K562 (cell line): Measurements from ENCODE around the gene UFSP1. TPM values are rescaled to one million over a fixed set of nuclear protein-coding genes. Genes with fewer than 3 reads are reported as not detected.
A peak's percentile ranks its signal among the peaks of the same experiment; 100 is the strongest.

Experiments
- FOXJ2 ChIP-seq: fragments of 200-800 bp; sonication (Bioruptor generic); IDR thresholded peaks from 2 replicates; pipeline ENCODE4 v1.6.1; 2016; ENCODE audit warnings: missing genetic modification characterization, missing compliant biosample characterization
- GABPB1 ChIP-seq: sonication (generic); formaldehyde crosslinking; IDR thresholded peaks from 2 replicates; pipeline ENCODE4 v1.8.0; 2022; ENCODE audit warnings: mild to moderate bottlenecking, missing genetic modification reagents
- KAT7 ChIP-seq: sonication (generic); formaldehyde crosslinking; IDR thresholded peaks from 2 replicates; pipeline ENCODE4 v1.8.0; 2022; ENCODE audit warnings: missing genetic modification reagents, mild to moderate bottlenecking, borderline replicate concordance
- RBM15 ChIP-seq: fragments of 200-400 bp; formaldehyde crosslinking; IDR thresholded peaks from 2 replicates; pipeline ENCODE4 v1.6.1; 2018; ENCODE audit warnings: mild to moderate bottlenecking, low read length, moderate library complexity; ENCODE audit not compliant: insufficient read depth
- THAP12 ChIP-seq: fragments of 250-450 bp; sonication (Bioruptor Pico); IDR thresholded peaks from 2 replicates; pipeline ENCODE4 v1.9.0; 2021; ENCODE audit warnings: mild to moderate bottlenecking, inconsistent platforms
- ZBTB1 ChIP-seq: sonication (generic); formaldehyde crosslinking; IDR thresholded peaks from 2 replicates; pipeline ENCODE4 v1.8.1; 2023; ENCODE audit warnings: missing genetic modification reagents, low read depth, mild to moderate bottlenecking, borderline replicate concordance
- ZBTB17 ChIP-seq: fragments of 450-650 bp; formaldehyde crosslinking; IDR thresholded peaks from 2 replicates; pipeline ENCODE4 v1.4.0; 2020; ENCODE audit warnings: mild to moderate bottlenecking
- ZBTB7A ChIP-seq: IDR thresholded peaks from 2 replicates; pipeline ENCODE4 v1.6.1; 2011; ENCODE audit warnings: low read depth, mild to moderate bottlenecking, low read length, moderate library complexity, borderline replicate concordance; ENCODE audit not compliant: control insufficient read depth
- ZBTB9 ChIP-seq: fragments of 450-650 bp; formaldehyde crosslinking; IDR thresholded peaks from 2 replicates; pipeline ENCODE4 v1.4.0; 2020; ENCODE audit warnings: mild to moderate bottlenecking, moderate library complexity
- ZNF644 ChIP-seq: fragments of 200-800 bp; sonication (Bioruptor generic); IDR thresholded peaks from 2 replicates; pipeline ENCODE4 v1.6.1; 2016; ENCODE audit warnings: low read depth, missing genetic modification characterization, missing compliant biosample characterization
- ZNF77 ChIP-seq: fragments of 250-450 bp; sonication (Bioruptor Pico); IDR thresholded peaks from 2 replicates; pipeline ENCODE4 v1.5.0; 2020
- polyA plus RNA-seq, 8 experiments: library from polyadenylated mRNA; depleted of rRNA in 4 of 8; stranded (reverse) in 5 of 8; unstranded in 3 of 8; fragments of >200 nt; fragmentation: Nextera tagmentation in 2 of 8; fragmentation: Illumina TruSeq in 1 of 8; extraction: Ambion mirVana in 2 of 8; extraction: Trizol in 1 of 8; gene quantifications; 2 replicates each; pipeline versions ENCODE4 v1.2.1 to v1.2.3, GENCODE V29; 2011 to 2014; ENCODE audit warnings: inconsistent platforms in 1 of 8, missing spikeins in 1 of 8
- total RNA-seq, 7 experiments: library from RNA; depleted of rRNA in 6 of 7; stranded (reverse); fragments of >200 nt in 6 of 7; fragmentation: Illumina TruSeq in 2 of 7; extraction: Trizol in 2 of 7; gene quantifications; 2 replicates each; pipeline versions ENCODE4 v1.2.1 to v1.2.3, GENCODE V29; 2011 to 2021; ENCODE audit warnings: low replicate concordance in 1 of 7
- TF ChIP-seq, protein P1 (sequence below): fragments of 450-650 bp; formaldehyde crosslinking; IDR thresholded peaks from 2 replicates; pipeline ENCODE4 v1.4.0; 2022; ENCODE audit warnings: missing genetic modification characterization

The UFSP1 gene
- total and polyA plus RNA-seq, 9 of the 15 experiments (the other 6 are each of a cell fraction or from before 2014, with no cell fraction given) = 0.50 to 18.8 (median 2.1) TPM

DNA sequence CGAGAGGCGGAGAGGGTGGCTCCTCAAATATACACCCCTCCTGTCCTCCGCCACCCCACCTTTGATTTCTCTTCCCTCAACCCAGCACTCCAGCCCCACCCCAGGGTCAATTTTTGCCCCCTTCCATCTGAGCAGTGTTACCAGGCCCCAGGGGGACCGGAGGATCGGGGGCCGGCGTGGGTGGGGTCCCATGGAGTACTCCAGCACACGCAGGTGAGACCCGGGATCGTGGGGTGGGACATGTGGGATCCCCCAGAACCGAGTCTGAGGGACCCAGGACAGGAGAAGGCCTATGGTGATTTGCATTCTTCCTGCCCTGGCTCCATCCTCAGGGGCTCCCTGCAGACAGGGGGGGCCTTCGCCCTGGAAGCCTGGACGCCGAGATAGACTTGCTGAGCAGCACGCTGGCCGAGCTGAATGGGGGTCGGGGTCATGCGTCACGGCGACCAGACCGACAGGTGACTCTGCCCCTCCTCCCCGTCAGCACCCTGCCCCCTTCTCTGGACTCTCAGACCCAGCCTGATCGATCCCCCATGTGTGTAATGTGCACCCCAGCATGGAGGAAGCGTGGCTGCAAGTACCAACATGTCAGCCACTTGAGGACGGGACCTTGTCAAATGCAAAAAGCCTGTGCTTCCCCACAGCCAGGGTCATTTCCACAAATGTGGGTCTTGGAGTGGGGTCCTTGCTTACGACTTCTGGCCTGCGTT, 21.6 kb downstream of the UFSP1 start (continued):
- TF ChIP-seq FOXJ2 (tag) (no peak), ZBTB1 (0 out of 2 replicates have a peak, but pooled peaks have one; percentile 62), ZNF77 (CRISPR knock-in tag) (no peak), ZBTB17 (peak; percentile 73; the same call in 1 of the 2 replicates), ZBTB9 (CRISPR knock-in tag) (peak; percentile 61; the same call in 1 of the 2 replicates), KAT7 (0 out of 2 replicates have a peak, but pooled peaks have one; percentile 55), GABPB1 (peak; percentile 63; the same call in 1 of the 2 replicates), ZNF644 (tag) (no peak), ZBTB7A (peak; percentile 59; the same call in 1 of the 2 replicates), RBM15 (no peak), THAP12 (CRISPR knock-in tag) (peak; percentile 46; the same call in 1 of the 2 replicates)
- TF ChIP-seq, protein P1, sequence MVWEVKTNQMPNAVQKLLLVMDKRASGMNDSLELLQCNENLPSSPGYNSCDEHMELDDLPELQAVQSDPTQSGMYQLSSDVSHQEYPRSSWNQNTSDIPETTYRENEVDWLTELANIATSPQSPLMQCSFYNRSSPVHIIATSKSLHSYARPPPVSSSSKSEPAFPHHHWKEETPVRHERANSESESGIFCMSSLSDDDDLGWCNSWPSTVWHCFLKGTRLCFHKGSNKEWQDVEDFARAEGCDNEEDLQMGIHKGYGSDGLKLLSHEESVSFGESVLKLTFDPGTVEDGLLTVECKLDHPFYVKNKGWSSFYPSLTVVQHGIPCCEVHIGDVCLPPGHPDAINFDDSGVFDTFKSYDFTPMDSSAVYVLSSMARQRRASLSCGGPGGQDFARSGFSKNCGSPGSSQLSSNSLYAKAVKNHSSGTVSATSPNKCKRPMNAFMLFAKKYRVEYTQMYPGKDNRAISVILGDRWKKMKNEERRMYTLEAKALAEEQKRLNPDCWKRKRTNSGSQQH (CRISPR knock-in tag) = 0 out of 2 replicates have a peak, but pooled peaks have one; percentile 37
